HepG2 (cell line): ENCODE data around the gene BSG. TPM values are rescaled to one million over a fixed set of nuclear protein-coding genes. Genes with fewer than 3 reads are reported as not detected.
A peak's percentile ranks its signal among the peaks of the same experiment; 100 is the strongest.

Experiments
- GATAD2A ChIP-seq: IDR thresholded peaks from 2 replicates; pipeline ENCODE4 v1.6.1; 2016
- NFAT5 ChIP-seq: sonication (generic); formaldehyde crosslinking; IDR thresholded peaks from 2 replicates; pipeline ENCODE4 v1.4.0; 2020; ENCODE audit warnings: missing genetic modification reagents
- NFKBIZ ChIP-seq: IDR thresholded peaks from 2 replicates; pipeline ENCODE4 v1.6.1; 2018; ENCODE audit warnings: missing genetic modification reagents, missing compliant biosample characterization
- ZNF280D ChIP-seq: sonication (generic); formaldehyde crosslinking; IDR thresholded peaks from 2 replicates; pipeline ENCODE4 v1.5.1; 2020; ENCODE audit warnings: mild to moderate bottlenecking, missing genetic modification reagents
- ZNF546 ChIP-seq: sonication (generic); formaldehyde crosslinking; conservative IDR thresholded peaks from 2 replicates; pipeline ENCODE4 v1.8.1; 2023; ENCODE audit warnings: mild to moderate bottlenecking, missing genetic modification reagents
- polyA plus RNA-seq, 8 experiments: library from polyadenylated mRNA; depleted of rRNA in 3 of 8; stranded (reverse) in 7 of 8; unstranded in 1 of 8; fragments of >200 nt; fragmentation: Illumina TruSeq in 4 of 8; extraction: Trizol in 4 of 8; gene quantifications; 2 replicates each; pipeline versions ENCODE4 v1.2.1 to v1.2.3, GENCODE V29; 2011 to 2016; ENCODE audit warnings: low read depth in 4 of 8, missing spikeins in 1 of 8, mixed read lengths in 1 of 8; ENCODE audit not compliant: insufficient read depth in 1 of 8
- total RNA-seq, 5 experiments: library from RNA; depleted of rRNA; stranded (reverse); fragments of >200 nt; fragmentation: Illumina TruSeq; extraction: Trizol; gene quantifications; 2 replicates each; pipeline ENCODE4 v1.2.3, GENCODE V29; 2016; ENCODE audit warnings: low read depth in 1 of 5
- TF ChIP-seq, protein P1 (sequence below): sonication (generic); formaldehyde crosslinking; IDR thresholded peaks from 2 replicates; pipeline ENCODE4 v1.4.0; 2020; ENCODE audit warnings: missing genetic modification reagents
- TF ChIP-seq, protein P2 (sequence below): sonication (generic); formaldehyde crosslinking; IDR thresholded peaks from 2 replicates; pipeline ENCODE4 v1.5.0; 2020; ENCODE audit warnings: mild to moderate bottlenecking, missing genetic modification reagents, borderline replicate concordance
- TF ChIP-seq, protein P3 (sequence below): sonication (generic); formaldehyde crosslinking; IDR thresholded peaks from 2 replicates; pipeline ENCODE4 v1.8.0; 2022; ENCODE audit warnings: mild to moderate bottlenecking, missing genetic modification reagents

BSG gene
- total and polyA plus RNA-seq, 2 of the 13 experiments (the other 11 are each of a cell fraction or from before 2014, with no cell fraction given) = 309 to 754 TPM

GRCh38 chr19:570937-571565 lies 1.3 kb upstream of the BSG start (continued):
- TF ChIP-seq, protein P1, sequence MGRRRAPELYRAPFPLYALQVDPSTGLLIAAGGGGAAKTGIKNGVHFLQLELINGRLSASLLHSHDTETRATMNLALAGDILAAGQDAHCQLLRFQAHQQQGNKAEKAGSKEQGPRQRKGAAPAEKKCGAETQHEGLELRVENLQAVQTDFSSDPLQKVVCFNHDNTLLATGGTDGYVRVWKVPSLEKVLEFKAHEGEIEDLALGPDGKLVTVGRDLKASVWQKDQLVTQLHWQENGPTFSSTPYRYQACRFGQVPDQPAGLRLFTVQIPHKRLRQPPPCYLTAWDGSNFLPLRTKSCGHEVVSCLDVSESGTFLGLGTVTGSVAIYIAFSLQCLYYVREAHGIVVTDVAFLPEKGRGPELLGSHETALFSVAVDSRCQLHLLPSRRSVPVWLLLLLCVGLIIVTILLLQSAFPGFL (CRISPR knock-in tag) = no peak
- TF ChIP-seq NFKBIZ (CRISPR knock-in tag) (no peak), GATAD2A (CRISPR knock-in tag) (peak; percentile 42; the same call in 1 of the 2 replicates), NFAT5 (CRISPR knock-in tag) (0 out of 2 replicates have a peak, but pooled peaks have one; percentile 26), ZNF546 (0 out of 2 replicates have a peak, but pooled peaks have one; percentile 11), ZNF280D (CRISPR knock-in tag) (peak; percentile 21; the same call in 1 of the 2 replicates)
- TF ChIP-seq, protein P2, sequence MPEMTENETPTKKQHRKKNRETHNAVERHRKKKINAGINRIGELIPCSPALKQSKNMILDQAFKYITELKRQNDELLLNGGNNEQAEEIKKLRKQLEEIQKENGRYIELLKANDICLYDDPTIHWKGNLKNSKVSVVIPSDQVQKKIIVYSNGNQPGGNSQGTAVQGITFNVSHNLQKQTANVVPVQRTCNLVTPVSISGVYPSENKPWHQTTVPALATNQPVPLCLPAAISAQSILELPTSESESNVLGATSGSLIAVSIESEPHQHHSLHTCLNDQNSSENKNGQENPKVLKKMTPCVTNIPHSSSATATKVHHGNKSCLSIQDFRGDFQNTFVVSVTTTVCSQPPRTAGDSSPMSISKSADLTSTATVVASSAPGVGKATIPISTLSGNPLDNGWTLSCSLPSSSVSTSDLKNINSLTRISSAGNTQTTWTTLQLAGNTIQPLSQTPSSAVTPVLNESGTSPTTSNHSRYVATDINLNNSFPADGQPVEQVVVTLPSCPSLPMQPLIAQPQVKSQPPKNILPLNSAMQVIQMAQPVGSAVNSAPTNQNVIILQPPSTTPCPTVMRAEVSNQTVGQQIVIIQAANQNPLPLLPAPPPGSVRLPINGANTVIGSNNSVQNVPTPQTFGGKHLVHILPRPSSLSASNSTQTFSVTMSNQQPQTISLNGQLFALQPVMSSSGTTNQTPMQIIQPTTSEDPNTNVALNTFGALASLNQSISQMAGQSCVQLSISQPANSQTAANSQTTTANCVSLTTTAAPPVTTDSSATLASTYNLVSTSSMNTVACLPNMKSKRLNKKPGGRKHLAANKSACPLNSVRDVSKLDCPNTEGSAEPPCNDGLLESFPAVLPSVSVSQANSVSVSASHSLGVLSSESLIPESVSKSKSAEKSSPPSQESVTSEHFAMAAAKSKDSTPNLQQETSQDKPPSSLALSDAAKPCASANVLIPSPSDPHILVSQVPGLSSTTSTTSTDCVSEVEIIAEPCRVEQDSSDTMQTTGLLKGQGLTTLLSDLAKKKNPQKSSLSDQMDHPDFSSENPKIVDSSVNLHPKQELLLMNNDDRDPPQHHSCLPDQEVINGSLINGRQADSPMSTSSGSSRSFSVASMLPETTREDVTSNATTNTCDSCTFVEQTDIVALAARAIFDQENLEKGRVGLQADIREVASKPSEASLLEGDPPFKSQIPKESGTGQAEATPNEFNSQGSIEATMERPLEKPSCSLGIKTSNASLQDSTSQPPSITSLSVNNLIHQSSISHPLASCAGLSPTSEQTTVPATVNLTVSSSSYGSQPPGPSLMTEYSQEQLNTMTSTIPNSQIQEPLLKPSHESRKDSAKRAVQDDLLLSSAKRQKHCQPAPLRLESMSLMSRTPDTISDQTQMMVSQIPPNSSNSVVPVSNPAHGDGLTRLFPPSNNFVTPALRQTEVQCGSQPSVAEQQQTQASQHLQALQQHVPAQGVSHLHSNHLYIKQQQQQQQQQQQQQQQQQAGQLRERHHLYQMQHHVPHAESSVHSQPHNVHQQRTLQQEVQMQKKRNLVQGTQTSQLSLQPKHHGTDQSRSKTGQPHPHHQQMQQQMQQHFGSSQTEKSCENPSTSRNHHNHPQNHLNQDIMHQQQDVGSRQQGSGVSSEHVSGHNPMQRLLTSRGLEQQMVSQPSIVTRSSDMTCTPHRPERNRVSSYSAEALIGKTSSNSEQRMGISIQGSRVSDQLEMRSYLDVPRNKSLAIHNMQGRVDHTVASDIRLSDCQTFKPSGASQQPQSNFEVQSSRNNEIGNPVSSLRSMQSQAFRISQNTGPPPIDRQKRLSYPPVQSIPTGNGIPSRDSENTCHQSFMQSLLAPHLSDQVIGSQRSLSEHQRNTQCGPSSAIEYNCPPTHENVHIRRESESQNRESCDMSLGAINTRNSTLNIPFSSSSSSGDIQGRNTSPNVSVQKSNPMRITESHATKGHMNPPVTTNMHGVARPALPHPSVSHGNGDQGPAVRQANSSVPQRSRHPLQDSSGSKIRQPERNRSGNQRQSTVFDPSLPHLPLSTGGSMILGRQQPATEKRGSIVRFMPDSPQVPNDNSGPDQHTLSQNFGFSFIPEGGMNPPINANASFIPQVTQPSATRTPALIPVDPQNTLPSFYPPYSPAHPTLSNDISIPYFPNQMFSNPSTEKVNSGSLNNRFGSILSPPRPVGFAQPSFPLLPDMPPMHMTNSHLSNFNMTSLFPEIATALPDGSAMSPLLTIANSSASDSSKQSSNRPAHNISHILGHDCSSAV = no peak
- TF ChIP-seq, protein P3, sequence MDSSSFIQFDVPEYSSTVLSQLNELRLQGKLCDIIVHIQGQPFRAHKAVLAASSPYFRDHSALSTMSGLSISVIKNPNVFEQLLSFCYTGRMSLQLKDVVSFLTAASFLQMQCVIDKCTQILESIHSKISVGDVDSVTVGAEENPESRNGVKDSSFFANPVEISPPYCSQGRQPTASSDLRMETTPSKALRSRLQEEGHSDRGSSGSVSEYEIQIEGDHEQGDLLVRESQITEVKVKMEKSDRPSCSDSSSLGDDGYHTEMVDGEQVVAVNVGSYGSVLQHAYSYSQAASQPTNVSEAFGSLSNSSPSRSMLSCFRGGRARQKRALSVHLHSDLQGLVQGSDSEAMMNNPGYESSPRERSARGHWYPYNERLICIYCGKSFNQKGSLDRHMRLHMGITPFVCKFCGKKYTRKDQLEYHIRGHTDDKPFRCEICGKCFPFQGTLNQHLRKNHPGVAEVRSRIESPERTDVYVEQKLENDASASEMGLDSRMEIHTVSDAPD (CRISPR knock-in tag) = 0 out of 2 replicates have a peak, but pooled peaks have one; percentile 28
